Activated naive CD4-positive, alpha-beta T cell (primary cell): Measurements from ENCODE around the gene RARG.

Experiments used
- DNase-seq, 4 experiments: peaks; one replicate each; lab custom pipeline; 2025; lab: John Stamatoyannopoulos, UW

RARG gene

GRCh38 chr12:53231921-53232645 lies at the start of gene RARG:
Gene RARG, minus strand, starts transcription at chr12:53232209. Its CDS starts 4,664 bp downstream, at chr12:53227545.
- DNase-seq: peak in 3 of 4 experiments; percentile 17 to 42 (median 34)

- no peak for DNase-seq
These were observed 48.0 kb upstream of the RARG start for GRCh38 chr12:53279888-53280498.

GRCh38 chr12:53279283-53279869 lies 47.4 kb upstream of the RARG start:
- no peak for DNase-seq

- no peak for DNase-seq
These were observed 46.0 kb upstream of the RARG start for GRCh38 chr12:53277981-53278380.

GRCh38 chr12:53276511-53276910 lies 44.5 kb upstream of the RARG start:
- no peak for DNase-seq

GRCh38 chr12:53274445-53274844 lies 42.4 kb upstream of the RARG start:
- no peak for DNase-seq

- DNase-seq: no peak
These were observed 36.9 kb upstream of the RARG start for GRCh38 chr12:53268630-53269562.

GRCh38 chr12:53267999-53268629 lies 36.1 kb upstream of the RARG start, which contains the start of gene ESPL1:
Gene ESPL1, plus strand, starts transcription at chr12:53268299. Its CDS starts 468 bp downstream, at chr12:53268767.
- peak; percentile 50 to 74 (median 59) for DNase-seq

GRCh38 chr12:53267306-53267998 lies 35.4 kb upstream of the RARG start:
- no peak for DNase-seq

GRCh38 chr12:53265783-53266182 lies 33.8 kb upstream of the RARG start:
- no peak for DNase-seq

- no peak for DNase-seq
These were observed 27.9 kb upstream of the RARG start for GRCh38 chr12:53259891-53260290.

GRCh38 chr12:53258541-53259539 lies 26.8 kb upstream of the RARG start:
- DNase-seq: no peak

GRCh38 chr12:53255996-53256395 lies 24.0 kb upstream of the RARG start:
- DNase-seq: no peak

- no peak for DNase-seq
These were observed 23.0 kb upstream of the RARG start for GRCh38 chr12:53254816-53255545.

GRCh38 chr12:53253298-53253697 lies 21.3 kb upstream of the RARG start:
- no peak for DNase-seq

- DNase-seq: no peak
These were observed 20.4 kb upstream of the RARG start for GRCh38 chr12:53252349-53252916.

GRCh38 chr12:53251477-53252348 lies 19.7 kb upstream of the RARG start:
- peak in 3 of 4 experiments; percentile 48 to 70 (median 58) for DNase-seq

GRCh38 chr12:53245286-53245685 lies 13.3 kb upstream of the RARG start:
- DNase-seq: no peak
